SK-N-SH treated with all-trans-retinoic acid at 6 μM for 48 hours (cell line): ENCODE results near the gene LCNL1.

Experiments
- ARNTL ChIP-seq: fragments of 450-650 bp; formaldehyde crosslinking; IDR thresholded peaks from 2 replicates; pipeline ENCODE4 v1.5.0; 2020; ENCODE audit warnings: low read depth, mild to moderate bottlenecking, moderate library complexity, borderline replicate concordance
- BACH2 ChIP-seq: fragments of 250-450 bp; sonication (Bioruptor Pico); IDR thresholded peaks from 2 replicates; pipeline ENCODE4 v1.9.0; 2021; ENCODE audit warnings: mild to moderate bottlenecking, borderline replicate concordance
- OSR1 ChIP-seq: fragments of 250-450 bp; sonication (Bioruptor Pico); IDR thresholded peaks from 2 replicates; pipeline ENCODE4 v1.8.0; 2022; ENCODE audit warnings: moderate library complexity, mild to moderate bottlenecking, inconsistent platforms
- PPARA ChIP-seq: fragments of 250-450 bp; sonication (Bioruptor Pico); IDR thresholded peaks from 2 replicates; pipeline ENCODE4 v1.5.0; 2020; ENCODE audit warnings: mild to moderate bottlenecking, borderline replicate concordance
- TOX ChIP-seq: fragments of 250-450 bp; sonication (Bioruptor Pico); IDR thresholded peaks from 2 replicates; pipeline ENCODE4 v1.8.0; 2021; ENCODE audit warnings: mild to moderate bottlenecking, moderate library complexity, borderline replicate concordance
- ZC3H10 ChIP-seq: fragments of 250-450 bp; sonication (Bioruptor Pico); IDR thresholded peaks from 2 replicates; pipeline ENCODE4 v1.5.1; 2021; ENCODE audit warnings: mild to moderate bottlenecking, moderate library complexity
- ZFP3 ChIP-seq: fragments of 250-450 bp; sonication (Bioruptor Pico); IDR thresholded peaks from 2 replicates; pipeline ENCODE4 v1.5.0; 2020; ENCODE audit warnings: mild to moderate bottlenecking, moderate library complexity
- ZFP30 ChIP-seq: fragments of 450-650 bp; formaldehyde crosslinking; IDR thresholded peaks from 2 replicates; pipeline ENCODE4 v1.5.0; 2022; ENCODE audit warnings: mild to moderate bottlenecking, moderate library complexity
- TF ChIP-seq, protein P1 (sequence below): fragments of 250-450 bp; sonication (Bioruptor Pico); IDR thresholded peaks from 2 replicates; pipeline ENCODE4 v1.8.0; 2020; ENCODE audit warnings: mild to moderate bottlenecking, moderate library complexity, borderline replicate concordance
- TF ChIP-seq, protein P2 (sequence below): fragments of 250-450 bp; sonication (Bioruptor Pico); IDR thresholded peaks from 2 replicates; pipeline ENCODE4 v1.5.1; 2020; ENCODE audit warnings: low read depth, mild to moderate bottlenecking, moderate library complexity

DNA sequence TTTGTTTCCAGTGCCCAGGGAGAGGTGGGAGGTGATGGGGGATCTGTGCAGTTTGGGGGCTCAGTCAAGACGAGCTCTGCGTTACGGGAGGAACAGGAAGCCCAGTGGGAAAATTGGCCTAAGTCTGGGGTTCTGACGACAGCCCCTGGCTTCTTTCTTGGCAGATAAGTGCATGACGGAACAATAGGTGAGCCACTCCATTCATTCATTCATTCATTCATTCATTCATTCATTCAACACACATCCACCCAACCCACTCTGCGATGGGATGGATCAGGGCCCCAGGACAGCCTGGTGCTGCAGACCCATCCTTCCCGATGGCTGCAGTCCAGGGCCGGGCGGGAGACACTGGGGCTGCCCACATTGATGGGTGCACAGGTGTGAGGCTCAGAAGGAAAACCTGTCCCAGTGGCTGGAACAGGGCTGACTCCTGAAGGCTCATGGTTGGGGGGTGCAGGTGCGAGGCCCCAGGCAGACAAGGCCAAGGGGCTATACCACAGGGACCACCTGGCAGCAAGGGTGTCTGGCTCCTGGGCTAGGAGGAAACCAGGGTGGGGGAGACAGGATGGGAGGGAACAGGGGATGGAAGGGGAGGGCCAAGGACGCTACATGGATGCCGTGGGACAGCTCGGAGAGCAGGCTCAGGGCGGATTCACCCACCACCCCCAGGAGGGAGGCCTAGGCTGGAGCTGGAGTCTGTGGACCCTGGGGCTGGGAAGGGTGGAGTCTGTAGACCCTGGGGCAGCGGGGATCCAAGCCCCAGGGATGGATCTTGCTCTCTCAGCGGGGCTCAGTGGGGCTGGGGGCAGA, 1.9 kb upstream of the LCNL1 start:
- TF ChIP-seq, protein P1, sequence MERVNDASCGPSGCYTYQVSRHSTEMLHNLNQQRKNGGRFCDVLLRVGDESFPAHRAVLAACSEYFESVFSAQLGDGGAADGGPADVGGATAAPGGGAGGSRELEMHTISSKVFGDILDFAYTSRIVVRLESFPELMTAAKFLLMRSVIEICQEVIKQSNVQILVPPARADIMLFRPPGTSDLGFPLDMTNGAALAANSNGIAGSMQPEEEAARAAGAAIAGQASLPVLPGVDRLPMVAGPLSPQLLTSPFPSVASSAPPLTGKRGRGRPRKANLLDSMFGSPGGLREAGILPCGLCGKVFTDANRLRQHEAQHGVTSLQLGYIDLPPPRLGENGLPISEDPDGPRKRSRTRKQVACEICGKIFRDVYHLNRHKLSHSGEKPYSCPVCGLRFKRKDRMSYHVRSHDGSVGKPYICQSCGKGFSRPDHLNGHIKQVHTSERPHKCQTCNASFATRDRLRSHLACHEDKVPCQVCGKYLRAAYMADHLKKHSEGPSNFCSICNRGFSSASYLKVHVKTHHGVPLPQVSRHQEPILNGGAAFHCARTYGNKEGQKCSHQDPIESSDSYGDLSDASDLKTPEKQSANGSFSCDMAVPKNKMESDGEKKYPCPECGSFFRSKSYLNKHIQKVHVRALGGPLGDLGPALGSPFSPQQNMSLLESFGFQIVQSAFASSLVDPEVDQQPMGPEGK: no peak
- TF ChIP-seq TOX (CRISPR knock-in tag) (no peak), BACH2 (CRISPR knock-in tag) (no peak), ZFP30 (CRISPR knock-in tag) (no peak), PPARA (CRISPR knock-in tag) (no peak), ARNTL (CRISPR knock-in tag) (no peak), ZFP3 (CRISPR knock-in tag) (no peak), OSR1 (CRISPR knock-in tag) (no peak), ZC3H10 (CRISPR knock-in tag) (no peak)
- TF ChIP-seq, protein P2, sequence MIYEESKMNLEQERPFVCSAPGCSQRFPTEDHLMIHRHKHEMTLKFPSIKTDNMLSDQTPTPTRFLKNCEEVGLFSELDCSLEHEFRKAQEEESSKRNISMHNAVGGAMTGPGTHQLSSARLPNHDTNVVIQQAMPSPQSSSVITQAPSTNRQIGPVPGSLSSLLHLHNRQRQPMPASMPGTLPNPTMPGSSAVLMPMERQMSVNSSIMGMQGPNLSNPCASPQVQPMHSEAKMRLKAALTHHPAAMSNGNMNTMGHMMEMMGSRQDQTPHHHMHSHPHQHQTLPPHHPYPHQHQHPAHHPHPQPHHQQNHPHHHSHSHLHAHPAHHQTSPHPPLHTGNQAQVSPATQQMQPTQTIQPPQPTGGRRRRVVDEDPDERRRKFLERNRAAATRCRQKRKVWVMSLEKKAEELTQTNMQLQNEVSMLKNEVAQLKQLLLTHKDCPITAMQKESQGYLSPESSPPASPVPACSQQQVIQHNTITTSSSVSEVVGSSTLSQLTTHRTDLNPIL: no peak
